ENCODE results near the gene CD3E. TPM values are rescaled to one million over a fixed set of nuclear protein-coding genes. Genes with fewer than 3 reads are reported as not detected.
A peak's percentile ranks its signal among the peaks of the same experiment; 100 is the strongest.

CD3E gene
- polyA plus RNA-seq (ENCODE audit: insufficient read length in 3 of 3): under 1 TPM; 0.36 to 0.48 (median 0.39) TPM
- long read RNA-seq, donor 1: 0 reads
- long read RNA-seq, donor 2: 0 reads
- long read RNA-seq, donor 3: 0 reads
- long read RNA-seq, donor 4: 0 reads
- long read RNA-seq, donor 5: 0 reads
- long read RNA-seq, donor 6: 0 reads
- long read RNA-seq, donor 7: 0 reads
- long read RNA-seq, donor 8: 0 reads
- long read RNA-seq, donor 9: 0 reads
- long read RNA-seq, donor 10: 0 reads
- long read RNA-seq, donor 11: 0 reads
- long read RNA-seq, donor 12: 0 reads
- long read RNA-seq, donor 13: 0 reads
- long read RNA-seq, donor 14: 0 reads
- long read RNA-seq, donor 15: 0 reads
- long read RNA-seq, donor 16: 0 reads

- DNase-seq (ENCODE audit: extremely low read depth in 1 of 11, low read depth in 9 of 11, low spot score in 4 of 11): no peak
Observed at GRCh38 chr11:118304568-118305248, at the start of gene CD3E. CD3E (plus strand) TSS chr11:118304730; CDS start chr11:118304953, 223 bp downstream.

GRCh38 chr11:118258410-118258809 is 46.1 kb upstream of the CD3E start:
- no peak for DNase-seq (ENCODE audit: extremely low read depth in 1 of 11, low read depth in 9 of 11, low spot score in 4 of 11)

GRCh38 chr11:118259138-118259537 is 45.4 kb upstream of the CD3E start:
- no peak for DNase-seq (ENCODE audit: extremely low read depth in 1 of 11, low read depth in 9 of 11, low spot score in 4 of 11)

- DNase-seq (ENCODE audit: extremely low read depth in 1 of 11, low read depth in 9 of 11, low spot score in 4 of 11): no peak
Observed at GRCh38 chr11:118260353-118260752, 44.2 kb upstream of the CD3E start.

- no peak for DNase-seq (ENCODE audit: extremely low read depth in 1 of 11, low read depth in 9 of 11, low spot score in 4 of 11)
Observed at GRCh38 chr11:118263112-118263511, 41.4 kb upstream of the CD3E start.

- DNase-seq (ENCODE audit: extremely low read depth in 1 of 11, low read depth in 9 of 11, low spot score in 4 of 11): peak in 3 of 11 donors; percentile 21 to 50 (median 25)
Observed at GRCh38 chr11:118263695-118264568, 40.6 kb upstream of the CD3E start, which contains the start of gene MPZL2. MPZL2 (minus strand) TSS chr11:118264297; CDS start chr11:118264153, 144 bp downstream.

- peak in 1 of 11 donors; percentile 12 for DNase-seq (ENCODE audit: extremely low read depth in 1 of 11, low read depth in 9 of 11, low spot score in 4 of 11)
Observed at GRCh38 chr11:118264569-118265465, 39.7 kb upstream of the CD3E start.

GRCh38 chr11:118265954-118266353 is 38.6 kb upstream of the CD3E start:
- DNase-seq (ENCODE audit: extremely low read depth in 1 of 11, low read depth in 9 of 11, low spot score in 4 of 11): peak in 1 of 11 donors; percentile 7

- DNase-seq (ENCODE audit: extremely low read depth in 1 of 11, low read depth in 9 of 11, low spot score in 4 of 11): no peak
Observed at GRCh38 chr11:118267486-118267885, 37.0 kb upstream of the CD3E start.

- DNase-seq (ENCODE audit: extremely low read depth in 1 of 11, low read depth in 9 of 11, low spot score in 4 of 11): no peak
Observed at GRCh38 chr11:118272001-118272400, 32.5 kb upstream of the CD3E start.

- DNase-seq (ENCODE audit: extremely low read depth in 1 of 11, low read depth in 9 of 11, low spot score in 4 of 11): peak in 1 of 11 donors; percentile 14
Observed at GRCh38 chr11:118274186-118274585, 30.3 kb upstream of the CD3E start.

- DNase-seq (ENCODE audit: extremely low read depth in 1 of 11, low read depth in 9 of 11, low spot score in 4 of 11): no peak
Observed at GRCh38 chr11:118275176-118275575, 29.4 kb upstream of the CD3E start.

GRCh38 chr11:118276422-118276821 is 28.1 kb upstream of the CD3E start:
- no peak for DNase-seq (ENCODE audit: extremely low read depth in 1 of 11, low read depth in 9 of 11, low spot score in 4 of 11)

- DNase-seq (ENCODE audit: extremely low read depth in 1 of 11, low read depth in 9 of 11, low spot score in 4 of 11): no peak
Observed at GRCh38 chr11:118277312-118277711, 27.2 kb upstream of the CD3E start.

GRCh38 chr11:118281284-118281683 is 23.2 kb upstream of the CD3E start:
- DNase-seq (ENCODE audit: extremely low read depth in 1 of 11, low read depth in 9 of 11, low spot score in 4 of 11): no peak

GRCh38 chr11:118282606-118283005 is 21.9 kb upstream of the CD3E start:
- DNase-seq (ENCODE audit: extremely low read depth in 1 of 11, low read depth in 9 of 11, low spot score in 4 of 11): no peak

- DNase-seq (ENCODE audit: extremely low read depth in 1 of 11, low read depth in 9 of 11, low spot score in 4 of 11): no peak
Observed at GRCh38 chr11:118283037-118283636, 21.4 kb upstream of the CD3E start.

- DNase-seq (ENCODE audit: extremely low read depth in 1 of 11, low read depth in 9 of 11, low spot score in 4 of 11): no peak
Observed at GRCh38 chr11:118283756-118284350, 20.7 kb upstream of the CD3E start.
